Keratinocyte (primary cell): ENCODE measurements around the gene MEGF11. TPM values are rescaled to one million over a fixed set of nuclear protein-coding genes. Genes with fewer than 3 reads are reported as not detected.

ENCODE experiments used
- DNase-seq: peaks from one replicate; pipeline ENCODE4 v3.0.0-alpha.2; 2011; ENCODE audit warnings: low read depth, missing footprints, low spot score
- FAIRE-seq: peaks from 2 replicates; lab custom pipeline; 2011; peaks lifted over from hg19 to GRCh38; lab: Jason Lieb, UNC
- H2AFZ ChIP-seq: 2 replicates; pipeline ENCODE4 v1.6.0; 2012; ENCODE audit warnings: low read length, control low read depth, inconsistent platforms; ENCODE audit not compliant: control insufficient read depth
- H3K27ac ChIP-seq: 2 replicates; pipeline ENCODE4 v1.5.1; 2011; ENCODE audit warnings: low read length; ENCODE audit not compliant: control insufficient read depth, insufficient read depth
- H3K27me3 ChIP-seq: 3 replicates; pipeline ENCODE4 v1.6.0; 2011; ENCODE audit warnings: low read length; ENCODE audit not compliant: control insufficient read depth, insufficient read depth; ENCODE audit errors: extremely low read depth
- H3K36me3 ChIP-seq, 2 experiments: 2 replicates in 1 of 2; 3 replicates in 1 of 2; pipeline ENCODE4 v1.5.1; 2011; ENCODE audit warnings: low read length in 2 of 2, mild to moderate bottlenecking in 1 of 2; ENCODE audit not compliant: control insufficient read depth in 2 of 2, insufficient read depth in 2 of 2; ENCODE audit errors: extremely low read depth in 1 of 2
- H3K4me1 ChIP-seq: 3 replicates; pipeline ENCODE4 v1.5.1; 2011; ENCODE audit warnings: low read length; ENCODE audit not compliant: control insufficient read depth, insufficient read depth; ENCODE audit errors: extremely low read depth
- H3K4me2 ChIP-seq: 3 replicates; pipeline ENCODE4 v1.6.0; 2011; ENCODE audit warnings: low read depth, low read length; ENCODE audit not compliant: control insufficient read depth, insufficient read depth; ENCODE audit errors: extremely low read depth
- H3K4me3 ChIP-seq, 3 experiments: fragments of 200-600 bp in 1 of 3; sonication (generic) in 1 of 3; 2 replicates in 2 of 3; 3 replicates in 1 of 3; pipeline ENCODE4 v1.5.1; 2011 to 2016; ENCODE audit warnings: low read length in 3 of 3, mild to moderate bottlenecking in 3 of 3, control low read depth in 2 of 3, inconsistent platforms in 1 of 3, low read depth in 1 of 3, mixed read lengths in 1 of 3, mixed run types in 1 of 3, moderate library complexity in 1 of 3; ENCODE audit not compliant: control insufficient read depth in 2 of 3, insufficient read depth in 2 of 3; ENCODE audit errors: extremely low read depth in 1 of 3
- H3K79me2 ChIP-seq: 2 replicates; pipeline ENCODE4 v1.6.0; 2012; ENCODE audit warnings: low read length; ENCODE audit not compliant: control insufficient read depth, insufficient read depth
- H3K9ac ChIP-seq: 3 replicates; pipeline ENCODE4 v1.6.0; 2011; ENCODE audit warnings: low read length; ENCODE audit not compliant: control insufficient read depth, insufficient read depth; ENCODE audit errors: extremely low read depth
- H3K9me1 ChIP-seq: 3 replicates; pipeline ENCODE4 v1.6.0; 2011; ENCODE audit warnings: low read length; ENCODE audit not compliant: control insufficient read depth, insufficient read depth; ENCODE audit errors: extremely low read depth
- H3K9me3 ChIP-seq: 2 replicates; pipeline ENCODE4 v1.5.1; 2012; ENCODE audit warnings: low read depth, low read length; ENCODE audit not compliant: control insufficient read depth
- H4K20me1 ChIP-seq: 3 replicates; pipeline ENCODE4 v1.6.0; 2011; ENCODE audit warnings: low read length; ENCODE audit not compliant: control insufficient read depth, insufficient read depth; ENCODE audit errors: extremely low read depth
- EZH2 ChIP-seq: IDR thresholded peaks from one replicate; pipeline ENCODE4 v1.6.1; 2012; ENCODE audit warnings: inconsistent platforms, mild to moderate bottlenecking, low read length, moderate library complexity
- dilution Hi-C: fragments of 300-500 bp; cut with MboI; formaldehyde crosslinking; loops from one replicate; pipeline ENCODE4 v1.7.0; 2020; ENCODE audit warnings: low sequenced_read_pairs; ENCODE audit not compliant: extremely low pct_ligation_motif_present
- polyA plus RNA-seq, 5 experiments: library from polyadenylated mRNA; depleted of rRNA in 3 of 5; stranded (reverse) in 3 of 5; stranded (forward) in 1 of 5; unstranded in 1 of 5; fragments of >200 nt; gene quantifications; 1 replicate in 1 of 5; 2 replicates in 3 of 5; 3 replicates in 1 of 5; pipeline versions ENCODE4 v1.2.1 to v1.2.3, GENCODE V29; 2011 to 2012; ENCODE audit warnings: missing spikeins in 2 of 5, low read depth in 1 of 5, low replicate concordance in 1 of 5
- TF ChIP-seq, protein P1 (sequence below), 3 experiments: IDR thresholded peaks in 1 of 3; conservative IDR thresholded peaks in 1 of 3; optimal IDR thresholded peaks in 1 of 3; 2 replicates in 2 of 3; 3 replicates in 1 of 3; pipeline versions ENCODE3 to v1.5.1; 2011; ENCODE audit warnings: low read length in 3 of 3, mild to moderate bottlenecking in 3 of 3, moderate library complexity in 2 of 3, control low read depth in 1 of 3, inconsistent platforms in 1 of 3; ENCODE audit not compliant: insufficient read depth in 2 of 3; ENCODE audit errors: extremely low read depth in 1 of 3

Gene MEGF11
- polyA plus RNA-seq, 1 donor (not counting 4 experiments of a cell fraction or from before 2014, with no cell fraction given) = not detected

DNA sequence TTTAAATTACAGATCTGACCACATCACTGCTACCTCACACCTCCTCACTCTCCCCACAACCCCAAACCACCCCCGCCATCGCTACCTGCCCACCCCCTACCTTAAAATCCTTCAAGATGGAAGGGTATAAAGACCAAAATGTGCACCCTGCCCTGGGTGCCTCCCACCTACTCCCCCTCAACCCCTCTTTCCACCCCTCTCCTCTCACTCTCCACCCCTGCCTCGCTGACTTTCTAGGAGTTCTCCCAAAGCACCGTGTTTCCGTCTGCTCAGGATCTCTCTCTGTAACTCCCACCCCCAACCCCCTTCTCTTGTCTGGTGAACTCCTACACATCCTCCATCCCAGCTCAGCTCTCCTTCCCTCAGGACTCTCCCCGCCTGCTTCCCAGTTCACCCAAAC is 69.1 kb downstream of the MEGF11 start:
- H3K27me3 ChIP-seq = peaks cover 40% of the 10 kb centered on the region
- no peak overlapping the region for H3K4me3 ChIP-seq
- H3K9me1 ChIP-seq = no peaks in the 10 kb centered on the region
- H3K27ac ChIP-seq = no peak overlapping the region
- H3K9me3 ChIP-seq = no peaks in the 10 kb centered on the region
- TF ChIP-seq, protein P1, sequence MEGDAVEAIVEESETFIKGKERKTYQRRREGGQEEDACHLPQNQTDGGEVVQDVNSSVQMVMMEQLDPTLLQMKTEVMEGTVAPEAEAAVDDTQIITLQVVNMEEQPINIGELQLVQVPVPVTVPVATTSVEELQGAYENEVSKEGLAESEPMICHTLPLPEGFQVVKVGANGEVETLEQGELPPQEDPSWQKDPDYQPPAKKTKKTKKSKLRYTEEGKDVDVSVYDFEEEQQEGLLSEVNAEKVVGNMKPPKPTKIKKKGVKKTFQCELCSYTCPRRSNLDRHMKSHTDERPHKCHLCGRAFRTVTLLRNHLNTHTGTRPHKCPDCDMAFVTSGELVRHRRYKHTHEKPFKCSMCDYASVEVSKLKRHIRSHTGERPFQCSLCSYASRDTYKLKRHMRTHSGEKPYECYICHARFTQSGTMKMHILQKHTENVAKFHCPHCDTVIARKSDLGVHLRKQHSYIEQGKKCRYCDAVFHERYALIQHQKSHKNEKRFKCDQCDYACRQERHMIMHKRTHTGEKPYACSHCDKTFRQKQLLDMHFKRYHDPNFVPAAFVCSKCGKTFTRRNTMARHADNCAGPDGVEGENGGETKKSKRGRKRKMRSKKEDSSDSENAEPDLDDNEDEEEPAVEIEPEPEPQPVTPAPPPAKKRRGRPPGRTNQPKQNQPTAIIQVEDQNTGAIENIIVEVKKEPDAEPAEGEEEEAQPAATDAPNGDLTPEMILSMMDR (optimal IDR thresholded peaks at IDR 0.05 in 1 of 3, IDR thresholded peaks at IDR 0.05 in 1 of 3, conservative IDR thresholded peaks at IDR 0.05 in 1 of 3; ENCODE audit: extremely low read depth in 1 of 3, insufficient read depth in 2 of 3, low read length in 3 of 3) = no peak
- no peak for TF ChIP-seq EZH2
- H4K20me1 ChIP-seq = no peaks in the 10 kb centered on the region
- no peaks in the 10 kb centered on the region for H3K36me3 ChIP-seq
- DNase-seq (no peak), FAIRE-seq (no peak)
- H3K4me1 ChIP-seq = peaks cover 12% of the 10 kb centered on the region
- no peak overlapping the region for H3K4me2 ChIP-seq
- H3K79me2 ChIP-seq = no peaks in the 10 kb centered on the region
- dilution Hi-C loops = no loop called here
- no peak overlapping the region for H2AFZ ChIP-seq
- H3K9ac ChIP-seq = no peak overlapping the region

DNA sequence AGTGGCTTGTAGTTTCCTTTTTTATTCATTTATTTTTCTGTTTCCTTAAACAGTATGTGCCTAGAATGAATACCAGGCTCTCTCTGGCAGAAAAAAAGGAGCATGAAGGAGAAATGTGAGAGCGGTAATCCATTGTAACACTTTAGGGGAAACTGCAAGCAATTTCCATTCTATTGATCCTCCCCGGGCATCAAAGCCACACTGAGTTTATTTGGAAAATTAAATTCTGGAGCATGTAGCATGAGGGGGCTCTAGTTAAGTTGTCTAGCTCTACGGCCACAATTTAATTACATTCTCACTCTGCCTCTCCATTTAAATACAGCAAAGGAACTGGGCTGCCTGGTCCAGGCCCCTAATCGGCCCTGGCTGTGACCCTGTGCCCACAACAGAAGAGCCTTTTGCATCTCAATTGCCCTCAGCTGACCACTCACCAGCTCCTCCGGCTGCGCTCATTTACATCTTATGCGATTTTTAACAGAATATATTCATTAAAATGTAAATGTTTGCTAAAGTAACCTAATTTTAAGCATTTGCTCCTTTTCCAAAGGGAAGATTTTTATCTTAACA is 72.9 kb downstream of the MEGF11 start:
- dilution Hi-C loops = no loop called here
- no peaks in the 10 kb centered on the region for H4K20me1 ChIP-seq
- DNase-seq = no peak
- H3K4me2 ChIP-seq = no peak overlapping the region
- no peak for FAIRE-seq
- H3K9me1 ChIP-seq = no peaks in the 10 kb centered on the region
- H3K36me3 ChIP-seq = no peaks in the 10 kb centered on the region
- TF ChIP-seq EZH2 = no peak
- H2AFZ ChIP-seq = no peak overlapping the region
- H3K4me1 ChIP-seq = no peaks in the 10 kb centered on the region
- H3K9ac ChIP-seq = no peak overlapping the region
- H3K4me3 ChIP-seq = no peak overlapping the region
- peaks cover 52% of the 10 kb centered on the region for H3K27me3 ChIP-seq
- H3K9me3 ChIP-seq = no peaks in the 10 kb centered on the region
- no peak overlapping the region for H3K27ac ChIP-seq
- no peaks in the 10 kb centered on the region for H3K79me2 ChIP-seq

DNA sequence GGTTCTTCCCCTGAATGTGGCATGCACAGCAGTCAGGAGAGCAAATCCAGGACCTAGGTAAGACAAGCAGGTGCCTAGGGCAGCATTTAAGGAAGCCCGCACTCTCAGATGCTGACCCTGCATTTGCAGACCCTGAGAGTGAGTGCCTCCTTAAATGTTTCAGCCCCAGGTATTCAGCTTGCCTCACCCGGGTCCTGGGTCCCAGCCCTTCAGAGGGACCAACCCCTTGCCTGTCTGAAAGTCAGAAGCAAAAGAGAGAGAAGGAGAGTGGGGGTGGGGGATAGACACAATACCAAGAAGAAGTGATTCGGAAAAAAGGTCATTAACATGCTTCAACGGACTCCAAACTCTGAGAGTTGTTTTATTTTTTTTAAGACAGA is 75.0 kb downstream of the MEGF11 start:
- Histone ChIP-seq H3K9me3 (no peaks in the 10 kb centered on the region), H4K20me1 (no peaks in the 10 kb centered on the region), H3K27me3 (peaks cover 44% of the 10 kb centered on the region), H3K4me2 (no peak overlapping the region), H3K27ac (no peak overlapping the region), H3K36me3 (no peaks in the 10 kb centered on the region), H3K4me3 (no peak overlapping the region), H3K9ac (no peak overlapping the region), H2AFZ (no peak overlapping the region), H3K79me2 (no peaks in the 10 kb centered on the region), H3K4me1 (no peaks in the 10 kb centered on the region), H3K9me1 (no peaks in the 10 kb centered on the region)
- TF ChIP-seq, protein P1 (optimal IDR thresholded peaks at IDR 0.05 in 1 of 3, IDR thresholded peaks at IDR 0.05 in 1 of 3, conservative IDR thresholded peaks at IDR 0.05 in 1 of 3; ENCODE audit: extremely low read depth in 1 of 3, insufficient read depth in 2 of 3, low read length in 3 of 3) = no peak
- no peak for TF ChIP-seq EZH2
- DNase-seq (no peak), FAIRE-seq (no peak)
- dilution Hi-C loops = no loop called here
